Stomach (tissue), 4 donors: ENCODE results near the gene IFI27L1.

Source experiments
- POLR2A ChIP-seq, 4 donors: fragments of 450-650 bp; IDR thresholded peaks; one replicate each; pipeline ENCODE4 v1.6.1; 2016; ENCODE audit warnings: antibody characterized with exemption in 4 of 4, control low read depth in 2 of 4, mild to moderate bottlenecking in 1 of 4, moderate library complexity in 1 of 4
- POLR2AphosphoS5 ChIP-seq, 3 donors: sonication (generic); formaldehyde crosslinking; IDR thresholded peaks; one replicate each; pipeline ENCODE4 v1.6.1; 2016; ENCODE audit warnings: antibody characterized with exemption in 3 of 3
- TF ChIP-seq, protein P1 (sequence below), 7 experiments: fragments of 450-650 bp in 4 of 7; fragments of 200-600 bp in 3 of 7; sonication (generic) in 3 of 7; IDR thresholded peaks; one replicate each; pipeline ENCODE4 v1.5.1; 2016 to 2019; ENCODE audit warnings: antibody characterized with exemption in 7 of 7, control low read depth in 2 of 7, mild to moderate bottlenecking in 1 of 7

DNA sequence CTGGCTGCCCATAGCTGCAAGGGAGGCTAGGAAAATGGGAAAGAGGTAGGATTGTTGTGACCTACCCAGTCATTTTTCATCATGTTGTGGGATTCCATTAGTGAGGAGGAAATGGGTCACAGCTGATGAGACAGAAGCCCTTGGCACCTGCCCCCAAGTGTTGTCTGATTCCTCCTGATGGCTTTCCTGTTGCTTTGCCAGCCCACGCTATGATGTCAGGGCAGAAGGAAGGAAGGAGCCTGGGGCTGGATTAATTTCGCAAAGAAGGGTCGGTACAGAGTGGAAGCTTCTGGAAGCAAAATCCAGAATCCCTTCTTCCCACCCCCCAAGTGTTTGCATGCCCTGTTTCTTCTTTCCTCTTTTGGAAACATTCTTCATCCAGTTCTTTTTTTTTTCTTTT is 46.2 kb upstream of the IFI27L1 start:
- TF ChIP-seq POLR2A (IDR thresholded peaks at IDR 0.05) (no peak), POLR2AphosphoS5 (IDR thresholded peaks at IDR 0.05) (no peak)
- TF ChIP-seq, protein P1, sequence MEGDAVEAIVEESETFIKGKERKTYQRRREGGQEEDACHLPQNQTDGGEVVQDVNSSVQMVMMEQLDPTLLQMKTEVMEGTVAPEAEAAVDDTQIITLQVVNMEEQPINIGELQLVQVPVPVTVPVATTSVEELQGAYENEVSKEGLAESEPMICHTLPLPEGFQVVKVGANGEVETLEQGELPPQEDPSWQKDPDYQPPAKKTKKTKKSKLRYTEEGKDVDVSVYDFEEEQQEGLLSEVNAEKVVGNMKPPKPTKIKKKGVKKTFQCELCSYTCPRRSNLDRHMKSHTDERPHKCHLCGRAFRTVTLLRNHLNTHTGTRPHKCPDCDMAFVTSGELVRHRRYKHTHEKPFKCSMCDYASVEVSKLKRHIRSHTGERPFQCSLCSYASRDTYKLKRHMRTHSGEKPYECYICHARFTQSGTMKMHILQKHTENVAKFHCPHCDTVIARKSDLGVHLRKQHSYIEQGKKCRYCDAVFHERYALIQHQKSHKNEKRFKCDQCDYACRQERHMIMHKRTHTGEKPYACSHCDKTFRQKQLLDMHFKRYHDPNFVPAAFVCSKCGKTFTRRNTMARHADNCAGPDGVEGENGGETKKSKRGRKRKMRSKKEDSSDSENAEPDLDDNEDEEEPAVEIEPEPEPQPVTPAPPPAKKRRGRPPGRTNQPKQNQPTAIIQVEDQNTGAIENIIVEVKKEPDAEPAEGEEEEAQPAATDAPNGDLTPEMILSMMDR (IDR thresholded peaks at IDR 0.05), result no peak
